ENCODE data around the gene UAP1.

DNA sequence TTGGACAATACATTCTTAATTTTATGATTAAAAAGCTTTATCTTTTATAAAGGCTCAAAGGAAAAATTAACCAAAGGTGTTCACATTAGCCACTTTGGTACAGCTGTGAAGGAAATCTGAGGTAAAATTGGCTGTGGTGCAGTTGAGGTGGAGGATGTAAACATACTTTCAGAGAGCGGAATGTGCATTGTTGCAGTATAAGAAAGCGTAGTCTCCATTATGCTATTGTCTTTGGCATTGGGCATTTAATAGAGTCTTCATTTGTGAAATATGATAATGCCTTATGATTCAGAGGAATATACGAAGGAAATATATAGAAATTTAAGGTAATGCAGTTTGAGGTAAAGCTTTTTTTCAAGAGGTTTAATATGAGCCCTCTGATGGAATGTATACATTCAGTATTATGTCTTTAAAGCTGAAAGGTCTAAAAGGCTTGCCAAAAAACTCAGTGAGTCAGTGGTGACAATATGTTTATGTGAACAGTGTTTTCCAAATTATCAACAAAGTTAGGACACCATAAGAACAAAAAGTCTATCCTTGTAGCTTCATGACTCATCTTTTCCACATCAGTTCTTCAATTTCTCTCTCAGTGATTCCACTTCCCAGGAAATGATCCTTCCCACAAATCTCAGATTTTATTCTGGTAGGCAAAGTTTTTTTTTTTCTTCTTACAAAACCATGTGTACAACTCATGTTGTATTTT, 43.9 kb downstream of the UAP1 start:
- TF ChIP-seq CTCF (IDR thresholded peaks at IDR 0.05) (no peak), POLR2A (IDR thresholded peaks at IDR 0.05) (no peak)

Data from body of pancreas (tissue), 4 donors.